ENCODE data around the gene ACOXL.

- TF ChIP-seq CTCF (IDR thresholded peaks at IDR 0.05) = no peak
- no peak for TF ChIP-seq EP300 (IDR thresholded peaks at IDR 0.05)
- no peak for TF ChIP-seq POLR2A (IDR thresholded peaks at IDR 0.05)
Observed at GRCh38 chr2:110909501-110909900, 177.1 kb downstream of the ACOXL start.

All from ovary (tissue), 3 donors.